COLO668 (cell line): ENCODE results near the gene NTMT1.
"Not testable (repeated sequence)": the region's sequence is repeated elsewhere in the genome, so short reads cannot be mapped to it uniquely, and the experiment has no call there.

Source experiments
- DNase-seq: peaks from one replicate; lab custom pipeline; 2025; ENCODE audit not compliant: unreplicated experiment; lab: John Stamatoyannopoulos, UW

The NTMT1 gene

GRCh38 chr9:129626079-129626624 lies at the start of gene NTMT1:
TSS of gene NTMT1 (plus strand) at chr9:129626163. CDS start at chr9:129632704, 6,541 bp downstream.
- DNase-seq, result peak; percentile 86

- DNase-seq, result no peak
These were observed 49.1 kb upstream of the NTMT1 start for GRCh38 chr9:129576546-129577543.

GRCh38 chr9:129579294-129579693 lies 46.7 kb upstream of the NTMT1 start:
- DNase-seq, result no peak

- DNase-seq, result peak; percentile 7
These were observed 45.6 kb upstream of the NTMT1 start for GRCh38 chr9:129580211-129580915.

GRCh38 chr9:129581505-129582189 lies 44.3 kb upstream of the NTMT1 start:
- DNase-seq, result no peak

GRCh38 chr9:129582855-129583254 lies 43.1 kb upstream of the NTMT1 start:
- DNase-seq, result no peak

GRCh38 chr9:129583308-129584038 lies 42.5 kb upstream of the NTMT1 start:
- no peak for DNase-seq

GRCh38 chr9:129584136-129584535 lies 41.8 kb upstream of the NTMT1 start:
- DNase-seq, result peak; percentile 32

- no peak for DNase-seq
These were observed 40.6 kb upstream of the NTMT1 start for GRCh38 chr9:129585352-129585751.

- no peak for DNase-seq
These were observed 39.7 kb upstream of the NTMT1 start for GRCh38 chr9:129586245-129586644.

- DNase-seq, result no peak
These were observed 39.3 kb upstream of the NTMT1 start for GRCh38 chr9:129586685-129587084.

GRCh38 chr9:129587487-129588262 lies 38.3 kb upstream of the NTMT1 start:
- DNase-seq, result no peak

- no peak for DNase-seq
These were observed 35.5 kb upstream of the NTMT1 start for GRCh38 chr9:129590466-129590865.

GRCh38 chr9:129591916-129592315 lies 34.0 kb upstream of the NTMT1 start:
- no peak for DNase-seq

- not testable (repeated sequence) for DNase-seq
These were observed 33.2 kb upstream of the NTMT1 start for GRCh38 chr9:129592790-129593189.

- no peak for DNase-seq
These were observed 31.3 kb upstream of the NTMT1 start for GRCh38 chr9:129594632-129595031.

- DNase-seq, result no peak
These were observed 30.6 kb upstream of the NTMT1 start for GRCh38 chr9:129595311-129595741.

GRCh38 chr9:129595903-129596540 lies 29.9 kb upstream of the NTMT1 start:
- no peak for DNase-seq
